K562 (cell line): Measurements from ENCODE around the gene SUFU. TPM values are rescaled to one million over a fixed set of nuclear protein-coding genes. Genes with fewer than 3 reads are reported as not detected.

ENCODE experiments used
- ATAC-seq: fragments of 200-7000 bp; cut with Tn5 transposase; 3 replicates; pipeline ENCODE4 v1.9.1; 2020; ENCODE audit warnings: moderate library complexity
- BruUV-seq: library from RNA; stranded (reverse); fragments of 400-500 nt; replicated peaks from 2 replicates; lab custom pipeline; 2021; lab: Mats Ljungman, UMichigan
- CTCF ChIA-PET: fragments of 300-600 bp; formaldehyde crosslinking; extraction: SDS; loops from one replicate; lab custom pipeline; 2021; ENCODE audit warnings: low intra/inter-chr PET ratio; lab: Yijun Ruan, JAX
- POLR2A ChIA-PET: fragments of 300-600, 350-650 bp; sonication (Branson Sonifier 250); formaldehyde crosslinking; extraction: SDS; loops from one replicate; lab custom pipeline; 2021; ENCODE audit warnings: antibody characterized with exemption, inconsistent platforms; lab: Yijun Ruan, JAX
- DNase-seq, 4 experiments: peaks; one replicate each; pipeline versions ENCODE4 v3.0.0 to v3.0.0-alpha.2; 2011 to 2018; ENCODE audit warnings: low spot score in 3 of 4, mixed read lengths in 3 of 4; ENCODE audit errors: extremely low read depth in 1 of 4
- FAIRE-seq: peaks from 2 replicates; lab custom pipeline; 2011; peaks lifted over from hg19 to GRCh38; lab: Jason Lieb, UNC
- H2AFZ ChIP-seq: 2 replicates; pipeline ENCODE4 v1.6.0; 2011; ENCODE audit warnings: low read depth, low read length, control low read depth, inconsistent platforms
- H3K27ac ChIP-seq: fragments of 200-600 bp; 3 replicates; pipeline ENCODE4 v1.8.0; 2011; ENCODE audit warnings: low read depth, mild to moderate bottlenecking, control low read depth, inconsistent platforms, low read length, moderate library complexity, mixed read lengths; ENCODE audit errors: extremely low read depth
- H3K27me3 ChIP-seq, 2 experiments: fragments of 300-600 bp in 1 of 2; 2 replicates in 1 of 2; 3 replicates in 1 of 2; pipeline versions ENCODE4 v1.6.0 to v1.8.0; 2011; ENCODE audit warnings: inconsistent platforms in 2 of 2, low read length in 2 of 2, mild to moderate bottlenecking in 1 of 2, mixed read lengths in 1 of 2, moderate library complexity in 1 of 2; ENCODE audit not compliant: control insufficient read depth in 2 of 2, insufficient read depth in 2 of 2
- H3K36me3 ChIP-seq: fragments of 300-600 bp; 3 replicates; pipeline ENCODE4 v1.8.0; 2011; ENCODE audit warnings: mild to moderate bottlenecking, low read length, inconsistent platforms; ENCODE audit not compliant: control insufficient read depth, insufficient read depth
- H3K4me1 ChIP-seq, 2 experiments: fragments of 200-600 bp in 1 of 2; replicated peaks in 1 of 2; 2 replicates in 1 of 2; 3 replicates in 1 of 2; pipeline versions ENCODE4 v1.5.1 to v1.8.0; 2011; ENCODE audit warnings: inconsistent platforms in 2 of 2, low read length in 2 of 2, mild to moderate bottlenecking in 1 of 2, mixed read lengths in 1 of 2, moderate library complexity in 1 of 2; ENCODE audit not compliant: control insufficient read depth in 2 of 2, insufficient read depth in 2 of 2
- H3K4me2 ChIP-seq: 2 replicates; pipeline ENCODE4 v1.6.1; 2011; ENCODE audit warnings: low read length, control low read depth, inconsistent platforms, mixed read lengths; ENCODE audit not compliant: insufficient read depth
- H3K4me3 ChIP-seq: fragments of 200-600 bp; sonication (generic), shearing (Covaris generic); 2 replicates; pipeline ENCODE4 v1.5.1; 2016; ENCODE audit warnings: control low read depth, inconsistent platforms
- H3K79me2 ChIP-seq: fragments of 200-600 bp; 3 replicates; pipeline ENCODE4 v1.8.0; 2011; ENCODE audit warnings: low read length, inconsistent platforms; ENCODE audit not compliant: control insufficient read depth, insufficient read depth
- H3K9ac ChIP-seq, 2 experiments: 2 replicates each; pipeline versions ENCODE4 v1.6.0 to v1.6.1; 2011; ENCODE audit warnings: low read depth in 2 of 2, low read length in 2 of 2, control low read depth in 1 of 2, inconsistent platforms in 1 of 2, mild to moderate bottlenecking in 1 of 2, mixed read lengths in 1 of 2; ENCODE audit not compliant: insufficient read depth in 1 of 2
- H3K9me1 ChIP-seq: one replicate; pipeline ENCODE4 v1.6.0; 2011; ENCODE audit warnings: inconsistent platforms, mild to moderate bottlenecking, low read length, moderate library complexity; ENCODE audit not compliant: control insufficient read depth, insufficient read depth
- H3K9me3 ChIP-seq: replicated peaks from 2 replicates; pipeline ENCODE4 v1.5.1; 2011; ENCODE audit warnings: low read depth, low read length, inconsistent platforms; ENCODE audit not compliant: control insufficient read depth, insufficient read depth
- H4K20me1 ChIP-seq: replicated peaks from 2 replicates; pipeline ENCODE4 v1.6.1; 2011; ENCODE audit warnings: low read length, inconsistent platforms, mixed read lengths; ENCODE audit not compliant: control insufficient read depth, insufficient read depth
- EHMT2 ChIP-seq: fragments of 450-650 bp; IDR thresholded peaks from 2 replicates; pipeline ENCODE4 v1.6.1; 2018; ENCODE audit warnings: antibody characterized with exemption
- KDM4B ChIP-seq, 2 experiments: fragments of 450-650 bp in 1 of 2; sonication (generic) in 1 of 2; IDR thresholded peaks; 2 replicates each; pipeline ENCODE4 v1.6.1; 2016 to 2017; ENCODE audit warnings: borderline replicate concordance in 2 of 2, antibody characterized with exemption in 1 of 2, low read depth in 1 of 2, mild to moderate bottlenecking in 1 of 2
- MBD2 ChIP-seq: sonication (generic); IDR thresholded peaks from 2 replicates; pipeline ENCODE4 v1.6.1; 2016; ENCODE audit warnings: low read depth, borderline replicate concordance
- PRMT5 ChIP-seq: sonication (generic); formaldehyde crosslinking; IDR thresholded peaks from 2 replicates; pipeline ENCODE4 v1.5.0; 2020; ENCODE audit warnings: missing genetic modification reagents
- SMC3 ChIP-seq: conservative IDR thresholded peaks from 2 replicates; pipeline ENCODE4 v1.6.1; 2011; ENCODE audit warnings: low read depth, low read length, improper control_type of control experiment; ENCODE audit not compliant: insufficient read depth
- SREBF2 ChIP-seq: sonication (generic); formaldehyde crosslinking; IDR thresholded peaks from 2 replicates; pipeline ENCODE4 v1.4.0; 2020; ENCODE audit warnings: mild to moderate bottlenecking, missing genetic modification reagents
- ZBTB11 ChIP-seq, 3 experiments: fragments of 200-800 bp in 1 of 3; fragments of 250-450 bp in 1 of 3; fragments of 450-650 bp in 1 of 3; sonication (Bioruptor Pico) in 1 of 3; sonication (Bioruptor generic) in 1 of 3; formaldehyde crosslinking in 1 of 3; IDR thresholded peaks; 2 replicates each; pipeline versions ENCODE4 v1.6.1 to v1.8.0; 2016 to 2022; ENCODE audit warnings: mild to moderate bottlenecking in 2 of 3, missing genetic modification characterization in 2 of 3, missing compliant biosample characterization in 1 of 3, moderate library complexity in 1 of 3
- ZNF695 ChIP-seq: fragments of 450-650 bp; formaldehyde crosslinking; IDR thresholded peaks from 2 replicates; pipeline ENCODE4 v1.4.0; 2020; ENCODE audit warnings: mild to moderate bottlenecking, moderate library complexity
- WGBS: fragments of 100-300 bp; shearing (Covaris generic); methylation state at CpG from one replicate; pipeline ENCODE4 v1.1.6; 2016; ENCODE audit warnings: low coverage, mixed read lengths; ENCODE audit not compliant: insufficient coverage; ENCODE audit errors: missing lambda C conversion rate; 5-methylcytosine and 5-hydroxymethylcytosine counted together
- in situ Hi-C: fragments of 300-500 bp; cut with MboI; formaldehyde crosslinking; loops from 4 replicates; pipeline ENCODE4 v1.15.0; 2018; ENCODE audit warnings: inconsistent platforms, mixed read lengths
- intact Hi-C: fragments of 100-400 bp; cut with micrococcal nuclease; formaldehyde crosslinking; loops from 2 replicates; pipeline ENCODE4 v1.14.2; 2022
- polyA plus RNA-seq, 8 experiments: library from polyadenylated mRNA; depleted of rRNA in 4 of 8; stranded (reverse) in 5 of 8; unstranded in 3 of 8; fragments of >200 nt; fragmentation: Nextera tagmentation in 2 of 8; fragmentation: Illumina TruSeq in 1 of 8; extraction: Ambion mirVana in 2 of 8; extraction: Trizol in 1 of 8; gene quantifications; 2 replicates each; pipeline versions ENCODE4 v1.2.1 to v1.2.3, GENCODE V29; 2011 to 2014; ENCODE audit warnings: inconsistent platforms in 1 of 8, missing spikeins in 1 of 8
- total RNA-seq, 7 experiments: library from RNA; depleted of rRNA in 6 of 7; stranded (reverse); fragments of >200 nt in 6 of 7; fragmentation: Illumina TruSeq in 2 of 7; extraction: Trizol in 2 of 7; gene quantifications; 2 replicates each; pipeline versions ENCODE4 v1.2.1 to v1.2.3, GENCODE V29; 2011 to 2021; ENCODE audit warnings: low replicate concordance in 1 of 7
- TF ChIP-seq, protein P1 (sequence below): sonication (generic); formaldehyde crosslinking; IDR thresholded peaks from 2 replicates; pipeline ENCODE4 v1.8.1; 2023; ENCODE audit warnings: mild to moderate bottlenecking, missing genetic modification reagents
- TF ChIP-seq, protein P2 (sequence below): fragments of 450-650 bp; IDR thresholded peaks from 2 replicates; pipeline ENCODE4 v1.7.1; 2018; ENCODE audit warnings: mild to moderate bottlenecking, low read depth; ENCODE audit not compliant: partially characterized antibody
- TF ChIP-seq, protein P3 (sequence below): sonication (generic); formaldehyde crosslinking; IDR thresholded peaks from 2 replicates; pipeline ENCODE4 v1.8.0; 2022; ENCODE audit warnings: missing genetic modification reagents, mild to moderate bottlenecking, moderate library complexity, borderline replicate concordance

Gene SUFU
- total and polyA plus RNA-seq, 9 of the 15 experiments (the other 6 are each of a cell fraction or from before 2014, with no cell fraction given): 0.59 to 6.3 (median 0.82) TPM

GRCh38 chr10:102627736-102628293, 124.0 kb downstream of the SUFU start:
- no TSS peak for BruUV-seq
- 0 out of 3 replicates have a peak, but pooled peaks cover 3% of the 10 kb centered on the region for H3K36me3 ChIP-seq
- intact Hi-C loops (no loop called here), in situ Hi-C loops (no loop called here)
- H3K4me1 ChIP-seq: peaks cover 2 to 12% of the 10 kb centered on the region in 2 experiments; a peak in 3 of 5 replicates
- no peaks in the 10 kb centered on the region for H3K27me3 ChIP-seq
- no peaks in the 10 kb centered on the region for H3K9me3 ChIP-seq
- ChIA-PET CTCF (no interaction called here), POLR2A (interaction anchor here (0.8 to 2.0 kb wide), 3 partner anchors 10 to 17 kb away, joined by 3 to 7 read pairs (median 3); partner anchors contain the start of gene TRIM8)
- no peak overlapping the region for H3K4me3 ChIP-seq
- H2AFZ ChIP-seq: no peak overlapping the region
- ATAC-seq (no peak), DNase-seq (no peak), FAIRE-seq (no peak)
- no peaks in the 10 kb centered on the region for H3K79me2 ChIP-seq
- H3K27ac ChIP-seq: no peak overlapping the region
- 75% methylated on average over 8 of the region's 9 CpGs for WGBS
- H3K4me2 ChIP-seq: no peak overlapping the region
- H3K9me1 ChIP-seq: no peaks in the 10 kb centered on the region
- H4K20me1 ChIP-seq: no peaks in the 10 kb centered on the region
- H3K9ac ChIP-seq: peak overlapping the region in 1 of 2 experiments; percentile 68; a peak in 2 of 4 replicates
- TF ChIP-seq SMC3 (no peak), KDM4B (IDR thresholded peaks at IDR 0.05; ENCODE audit: borderline replicate concordance in 2 of 2, low read depth in 1 of 2) (no peak), SREBF2 (CRISPR knock-in tag) (no peak), MBD2 (no peak), EHMT2 (no peak), PRMT5 (no peak), ZBTB11 (CRISPR knock-in tag; IDR thresholded peaks at IDR 0.05) (no peak), ZNF695 (no peak)
- TF ChIP-seq, protein P1, sequence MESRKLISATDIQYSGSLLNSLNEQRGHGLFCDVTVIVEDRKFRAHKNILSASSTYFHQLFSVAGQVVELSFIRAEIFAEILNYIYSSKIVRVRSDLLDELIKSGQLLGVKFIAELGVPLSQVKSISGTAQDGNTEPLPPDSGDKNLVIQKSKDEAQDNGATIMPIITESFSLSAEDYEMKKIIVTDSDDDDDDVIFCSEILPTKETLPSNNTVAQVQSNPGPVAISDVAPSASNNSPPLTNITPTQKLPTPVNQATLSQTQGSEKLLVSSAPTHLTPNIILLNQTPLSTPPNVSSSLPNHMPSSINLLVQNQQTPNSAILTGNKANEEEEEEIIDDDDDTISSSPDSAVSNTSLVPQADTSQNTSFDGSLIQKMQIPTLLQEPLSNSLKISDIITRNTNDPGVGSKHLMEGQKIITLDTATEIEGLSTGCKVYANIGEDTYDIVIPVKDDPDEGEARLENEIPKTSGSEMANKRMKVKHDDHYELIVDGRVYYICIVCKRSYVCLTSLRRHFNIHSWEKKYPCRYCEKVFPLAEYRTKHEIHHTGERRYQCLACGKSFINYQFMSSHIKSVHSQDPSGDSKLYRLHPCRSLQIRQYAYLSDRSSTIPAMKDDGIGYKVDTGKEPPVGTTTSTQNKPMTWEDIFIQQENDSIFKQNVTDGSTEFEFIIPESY (CRISPR knock-in tag): no peak
- TF ChIP-seq, protein P2, sequence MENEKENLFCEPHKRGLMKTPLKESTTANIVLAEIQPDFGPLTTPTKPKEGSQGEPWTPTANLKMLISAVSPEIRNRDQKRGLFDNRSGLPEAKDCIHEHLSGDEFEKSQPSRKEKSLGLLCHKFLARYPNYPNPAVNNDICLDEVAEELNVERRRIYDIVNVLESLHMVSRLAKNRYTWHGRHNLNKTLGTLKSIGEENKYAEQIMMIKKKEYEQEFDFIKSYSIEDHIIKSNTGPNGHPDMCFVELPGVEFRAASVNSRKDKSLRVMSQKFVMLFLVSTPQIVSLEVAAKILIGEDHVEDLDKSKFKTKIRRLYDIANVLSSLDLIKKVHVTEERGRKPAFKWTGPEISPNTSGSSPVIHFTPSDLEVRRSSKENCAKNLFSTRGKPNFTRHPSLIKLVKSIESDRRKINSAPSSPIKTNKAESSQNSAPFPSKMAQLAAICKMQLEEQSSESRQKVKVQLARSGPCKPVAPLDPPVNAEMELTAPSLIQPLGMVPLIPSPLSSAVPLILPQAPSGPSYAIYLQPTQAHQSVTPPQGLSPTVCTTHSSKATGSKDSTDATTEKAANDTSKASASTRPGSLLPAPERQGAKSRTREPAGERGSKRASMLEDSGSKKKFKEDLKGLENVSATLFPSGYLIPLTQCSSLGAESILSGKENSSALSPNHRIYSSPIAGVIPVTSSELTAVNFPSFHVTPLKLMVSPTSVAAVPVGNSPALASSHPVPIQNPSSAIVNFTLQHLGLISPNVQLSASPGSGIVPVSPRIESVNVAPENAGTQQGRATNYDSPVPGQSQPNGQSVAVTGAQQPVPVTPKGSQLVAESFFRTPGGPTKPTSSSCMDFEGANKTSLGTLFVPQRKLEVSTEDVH: no peak
- TF ChIP-seq, protein P3, sequence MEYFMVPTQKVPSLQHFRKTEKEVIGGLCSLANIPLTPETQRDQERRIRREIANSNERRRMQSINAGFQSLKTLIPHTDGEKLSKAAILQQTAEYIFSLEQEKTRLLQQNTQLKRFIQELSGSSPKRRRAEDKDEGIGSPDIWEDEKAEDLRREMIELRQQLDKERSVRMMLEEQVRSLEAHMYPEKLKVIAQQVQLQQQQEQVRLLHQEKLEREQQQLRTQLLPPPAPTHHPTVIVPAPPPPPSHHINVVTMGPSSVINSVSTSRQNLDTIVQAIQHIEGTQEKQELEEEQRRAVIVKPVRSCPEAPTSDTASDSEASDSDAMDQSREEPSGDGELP (CRISPR knock-in tag): no peak
